IMR-90 (cell line): ENCODE results near the gene STEEP1. TPM values are rescaled to one million over a fixed set of nuclear protein-coding genes. Genes with fewer than 3 reads are reported as not detected.

ENCODE experiments used
- ATAC-seq: fragments of 200-7000 bp; cut with Tn5 transposase; 2 replicates; pipeline ENCODE4 v1.9.1; 2020; ENCODE audit warnings: low read depth, mild to moderate bottlenecking, moderate library complexity
- BruUV-seq: library from RNA; stranded (reverse); fragments of 400-500 nt; replicated peaks from 2 replicates; lab custom pipeline; 2021; lab: Mats Ljungman, UMichigan
- CTCF ChIA-PET: fragments of 300-600 bp; formaldehyde crosslinking; extraction: SDS; loops from one replicate; lab custom pipeline; 2021; ENCODE audit warnings: antibody characterized with exemption; lab: Yijun Ruan, JAX
- POLR2A ChIA-PET: fragments of 300-600 bp; sonication (Branson Sonifier 250); formaldehyde crosslinking; loops from one replicate; lab custom pipeline; 2022; ENCODE audit warnings: antibody characterized with exemption; ENCODE audit not compliant: unreplicated experiment; lab: Charles Lee
- DNase-seq: peaks from one replicate; pipeline ENCODE4 v3.0.0; 2013
- H2AFZ ChIP-seq: replicated peaks from 2 replicates; pipeline ENCODE3; 2013; ENCODE audit warnings: low read length, mild to moderate bottlenecking; ENCODE audit not compliant: poor library complexity
- H2AK5ac ChIP-seq: 2 replicates; pipeline ENCODE4 v1.6.1; 2013; ENCODE audit warnings: low read depth, low read length, inconsistent platforms
- H2AK9ac ChIP-seq: replicated peaks from 2 replicates; pipeline ENCODE3; 2013; ENCODE audit warnings: mild to moderate bottlenecking, low read depth, low read length, moderate library complexity; ENCODE audit not compliant: poor library complexity
- H2BK120ac ChIP-seq: 2 replicates; pipeline ENCODE4 v1.6.1; 2013; ENCODE audit warnings: low read depth, low read length, inconsistent platforms
- H2BK15ac ChIP-seq: 3 replicates; pipeline ENCODE4 v1.6.1; 2013; ENCODE audit warnings: low read depth, low read length, inconsistent platforms
- H2BK20ac ChIP-seq: 2 replicates; pipeline ENCODE4 v1.6.1; 2013; ENCODE audit warnings: low read depth, mild to moderate bottlenecking, inconsistent platforms, low read length, moderate library complexity
- H2BK5ac ChIP-seq: 2 replicates; pipeline ENCODE4 v1.6.1; 2013; ENCODE audit warnings: mild to moderate bottlenecking, low read depth, low read length, inconsistent platforms; ENCODE audit not compliant: poor library complexity, severe bottlenecking
- H3K14ac ChIP-seq: replicated peaks from 2 replicates; pipeline ENCODE4 v1.6.1; 2013; ENCODE audit warnings: low read depth, low read length, inconsistent platforms
- H3K18ac ChIP-seq: 2 replicates; pipeline ENCODE4 v1.6.1; 2013; ENCODE audit warnings: low read depth, low read length, control low read depth
- H3K23ac ChIP-seq: 2 replicates; pipeline ENCODE4 v1.6.1; 2013; ENCODE audit warnings: low read depth, low read length, inconsistent platforms
- H3K27ac ChIP-seq: 2 replicates; pipeline ENCODE4 v1.5.1; 2013; ENCODE audit warnings: mild to moderate bottlenecking, control low read depth, low read length; ENCODE audit not compliant: insufficient read depth
- H3K27me3 ChIP-seq: 2 replicates; pipeline ENCODE4 v1.6.1; 2013; ENCODE audit warnings: low read length; ENCODE audit not compliant: control insufficient read depth, insufficient read depth
- H3K36me3 ChIP-seq: 2 replicates; pipeline ENCODE4 v1.6.1; 2013; ENCODE audit warnings: low read length, mixed read lengths; ENCODE audit not compliant: control insufficient read depth, insufficient read depth
- H3K4ac ChIP-seq: 2 replicates; pipeline ENCODE4 v1.6.1; 2013; ENCODE audit warnings: low read depth, low read length, inconsistent platforms
- H3K4me1 ChIP-seq: 2 replicates; pipeline ENCODE4 v1.6.1; 2013; ENCODE audit warnings: low read length, mixed read lengths; ENCODE audit not compliant: control insufficient read depth, insufficient read depth
- H3K4me2 ChIP-seq: 2 replicates; pipeline ENCODE4 v1.6.1; 2013; ENCODE audit warnings: low read depth, mild to moderate bottlenecking, control low read depth, low read length, moderate library complexity
- H3K4me3 ChIP-seq: 2 replicates; pipeline ENCODE4 v1.5.1; 2013; ENCODE audit warnings: low read depth, mild to moderate bottlenecking, control low read depth, low read length, moderate library complexity; ENCODE audit not compliant: insufficient read depth
- H3K56ac ChIP-seq: 2 replicates; pipeline ENCODE4 v1.6.1; 2013; ENCODE audit warnings: low read length, inconsistent platforms; ENCODE audit not compliant: insufficient read depth; ENCODE audit errors: extremely low read depth
- H3K79me1 ChIP-seq, 2 experiments: 2 replicates each; pipeline ENCODE4 v1.6.1; 2013; ENCODE audit warnings: low read length in 2 of 2, inconsistent platforms in 1 of 2, low read depth in 1 of 2
- H3K9ac ChIP-seq: 2 replicates; pipeline ENCODE4 v1.6.1; 2013; ENCODE audit warnings: low read depth, low read length, control low read depth
- H3K9me1 ChIP-seq: 2 replicates; pipeline ENCODE4 v1.6.1; 2013; ENCODE audit warnings: low read length, inconsistent platforms; ENCODE audit not compliant: insufficient read depth
- H3K9me3 ChIP-seq: 2 replicates; pipeline ENCODE4 v1.6.1; 2013; ENCODE audit warnings: low read length; ENCODE audit not compliant: control insufficient read depth, insufficient read depth
- H4K20me1 ChIP-seq: 2 replicates; pipeline ENCODE4 v1.6.1; 2013; ENCODE audit warnings: low read length, inconsistent platforms; ENCODE audit not compliant: insufficient read depth
- H4K5ac ChIP-seq: 2 replicates; pipeline ENCODE4 v1.6.1; 2013; ENCODE audit warnings: mild to moderate bottlenecking, low read depth, low read length, control low read depth
- H4K8ac ChIP-seq, 2 experiments: 2 replicates each; pipeline ENCODE4 v1.6.1; 2013; ENCODE audit warnings: low read depth in 2 of 2, low read length in 2 of 2, control low read depth in 1 of 2, inconsistent platforms in 1 of 2
- H4K91ac ChIP-seq: 2 replicates; pipeline ENCODE4 v1.6.1; 2013; ENCODE audit warnings: low read depth, low read length, inconsistent platforms; ENCODE audit not compliant: insufficient read depth
- BHLHE40 ChIP-seq: fragments of 150-350 bp; IDR thresholded peaks from 2 replicates; pipeline ENCODE4 v1.6.1; 2016; ENCODE audit warnings: mild to moderate bottlenecking, low read depth, low read length
- CEBPB ChIP-seq: IDR thresholded peaks from 2 replicates; pipeline ENCODE4 v1.6.1; 2012; ENCODE audit warnings: low read depth, low read length, improper control_type of control experiment
- CHD1 ChIP-seq: IDR thresholded peaks from 2 replicates; pipeline ENCODE4 v1.6.1; 2012; ENCODE audit warnings: low read depth, low read length, improper control_type of control experiment
- CTCF ChIP-seq: conservative IDR thresholded peaks from 2 replicates; pipeline ENCODE4 v1.5.1; 2012; ENCODE audit warnings: mild to moderate bottlenecking, low read depth, low read length, improper control_type of control experiment
- FOS ChIP-seq: fragments of 150-350 bp; IDR thresholded peaks from 2 replicates; pipeline ENCODE4 v1.6.1; 2016; ENCODE audit warnings: low read depth, low read length
- MAFK ChIP-seq: IDR thresholded peaks from 2 replicates; pipeline ENCODE4 v1.6.1; 2012; ENCODE audit warnings: low read depth, low read length, improper control_type of control experiment
- MAZ ChIP-seq: IDR thresholded peaks from 2 replicates; pipeline ENCODE4 v1.6.1; 2012; ENCODE audit warnings: low read depth, mild to moderate bottlenecking, low read length, improper control_type of control experiment, moderate library complexity, borderline replicate concordance
- NFE2L2 ChIP-seq: fragments of 150-350 bp; IDR thresholded peaks from 2 replicates; pipeline ENCODE4 v1.6.1; 2016; ENCODE audit warnings: low read depth, mild to moderate bottlenecking, low read length
- POLR2A ChIP-seq: IDR thresholded peaks from 2 replicates; pipeline ENCODE4 v1.6.1; 2012; ENCODE audit warnings: mild to moderate bottlenecking, low read depth, low read length
- RCOR1 ChIP-seq: IDR thresholded peaks from 2 replicates; pipeline ENCODE4 v1.6.1; 2012; ENCODE audit warnings: mild to moderate bottlenecking, low read length, improper control_type of control experiment; ENCODE audit not compliant: insufficient replicate concordance
- RFX5 ChIP-seq: IDR thresholded peaks from 2 replicates; pipeline ENCODE4 v1.8.0; 2012; ENCODE audit warnings: low read depth, mild to moderate bottlenecking, low read length, moderate library complexity
- SMC3 ChIP-seq: fragments of 150-350 bp; IDR thresholded peaks from 2 replicates; pipeline ENCODE4 v1.6.1; 2016; ENCODE audit warnings: low read depth, mild to moderate bottlenecking, antibody characterized with exemption, low read length, moderate library complexity
- WGBS, 2 experiments: methylation state at CpG; one replicate each; pipeline versions ENCODE4 v1.1.5 to v1.1.7; 2013; ENCODE audit warnings: missing lambda C conversion rate in 2 of 2; ENCODE audit not compliant: insufficient read length in 1 of 2; ENCODE audit errors: extremely low coverage in 2 of 2; 5-methylcytosine and 5-hydroxymethylcytosine counted together
- dilution Hi-C: fragments of 300-500 bp; cut with HindIII; formaldehyde crosslinking; loops from one replicate; pipeline ENCODE4 v1.14.3; 2018; ENCODE audit warnings: low sequenced_read_pairs; ENCODE audit not compliant: unreplicated experiment
- in situ Hi-C: fragments of 300-500 bp; cut with MboI; formaldehyde crosslinking; loops from 3 replicates; pipeline ENCODE4 v1.14.3; 2019; ENCODE audit warnings: low sequenced_read_pairs, inconsistent platforms, mixed read lengths
- intact Hi-C: fragments of 100-400 bp; cut with micrococcal nuclease; formaldehyde crosslinking; loops from 2 replicates; pipeline ENCODE4 v1.10.0; 2022
- polyA plus RNA-seq, 3 experiments: library from polyadenylated mRNA; depleted of rRNA; stranded (reverse); fragments of >200 nt; gene quantifications; 2 replicates each; pipeline ENCODE4 v1.2.3, GENCODE V29; 2012; ENCODE audit warnings: low replicate concordance in 1 of 3
- total RNA-seq: library from RNA; depleted of rRNA; stranded (reverse); fragments of >200 nt; gene quantifications from 2 replicates; pipeline ENCODE4 v1.2.3, GENCODE V29; 2012
- TF ChIP-seq, protein P1 (sequence below): fragments of 150-350 bp; IDR thresholded peaks from 2 replicates; pipeline ENCODE4 v1.6.1; 2017; ENCODE audit warnings: mild to moderate bottlenecking, antibody characterized with exemption, low read length, low read depth
- TF ChIP-seq, protein P2 (sequence below): fragments of 150-350 bp; IDR thresholded peaks from 2 replicates; pipeline ENCODE4 v1.6.1; 2016; ENCODE audit warnings: low read depth, mild to moderate bottlenecking, low read length, moderate library complexity, borderline replicate concordance

Gene STEEP1
- total and polyA plus RNA-seq, 2 of the 4 experiments (the other 2 are of a cell fraction) = 16.7 to 33.2 TPM

DNA sequence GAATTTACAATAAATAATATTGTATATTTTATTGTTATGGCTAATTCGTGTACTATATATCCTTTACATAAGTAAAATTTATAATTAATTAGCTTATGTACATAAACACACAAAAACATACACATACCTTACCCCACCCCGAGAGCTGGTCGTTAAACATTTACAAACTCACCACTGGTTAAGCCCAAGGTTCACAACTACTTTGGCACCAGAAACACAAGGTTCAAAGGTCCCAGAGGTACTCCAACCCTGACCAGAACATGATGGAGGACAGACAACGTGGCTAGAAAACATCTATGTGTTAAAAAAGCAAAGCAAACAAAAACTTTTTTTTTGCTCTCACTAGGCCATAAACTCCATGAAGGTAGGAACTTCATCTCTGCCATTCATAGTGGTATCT lies 59.3 kb downstream of the STEEP1 start:
- Histone ChIP-seq H3K14ac (no peak overlapping the region), H3K36me3 (no peaks in the 10 kb centered on the region), H3K4ac (no peak overlapping the region), H3K79me1 (no peaks in the 10 kb centered on the region), H4K8ac (no peak overlapping the region), H3K27ac (no peak overlapping the region), H3K4me2 (no peak overlapping the region), H4K5ac (no peak overlapping the region), H3K27me3 (no peaks in the 10 kb centered on the region), H3K9me1 (peaks cover 11% of the 10 kb centered on the region), H3K18ac (no peak overlapping the region), H2BK15ac (no peak overlapping the region), H3K56ac (no peak overlapping the region), H3K4me1 (peaks cover 7% of the 10 kb centered on the region), H4K20me1 (no peaks in the 10 kb centered on the region; the same call in 1 of the 2 replicates), H2AK9ac (no peak overlapping the region), H2BK20ac (no peak overlapping the region), H4K91ac (no peak overlapping the region), H2BK120ac (no peak overlapping the region), H2BK5ac (no peak overlapping the region), H3K9ac (no peak overlapping the region), H2AK5ac (no peak overlapping the region), H3K9me3 (no peaks in the 10 kb centered on the region), H2AFZ (no peak overlapping the region), H3K23ac (no peak overlapping the region), H3K4me3 (no peak overlapping the region)
- ATAC-seq (no peak), DNase-seq (no peak)
- BruUV-seq = no TSS peak
- POLR2A ChIA-PET = no interaction called here
- intact Hi-C loops (no loop called here), in situ Hi-C loops (loop anchor here (25.0 kb wide), 1 partner anchor 231 kb away; no protein-coding TSS in a partner anchor), dilution Hi-C loops (no loop called here)
- no peak for TF ChIP-seq BHLHE40
- no peak for TF ChIP-seq MAZ
- TF ChIP-seq CHD1 = no peak
- no peak for TF ChIP-seq SMC3
- TF ChIP-seq RFX5 = no peak
- TF ChIP-seq CEBPB = no peak
- TF ChIP-seq CTCF = no peak
- no peak for TF ChIP-seq RCOR1
- TF ChIP-seq, protein P1, sequence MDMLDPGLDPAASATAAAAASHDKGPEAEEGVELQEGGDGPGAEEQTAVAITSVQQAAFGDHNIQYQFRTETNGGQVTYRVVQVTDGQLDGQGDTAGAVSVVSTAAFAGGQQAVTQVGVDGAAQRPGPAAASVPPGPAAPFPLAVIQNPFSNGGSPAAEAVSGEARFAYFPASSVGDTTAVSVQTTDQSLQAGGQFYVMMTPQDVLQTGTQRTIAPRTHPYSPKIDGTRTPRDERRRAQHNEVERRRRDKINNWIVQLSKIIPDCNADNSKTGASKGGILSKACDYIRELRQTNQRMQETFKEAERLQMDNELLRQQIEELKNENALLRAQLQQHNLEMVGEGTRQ = no peak
- TF ChIP-seq POLR2A = no peak
- TF ChIP-seq MAFK = no peak
- TF ChIP-seq, protein P2, sequence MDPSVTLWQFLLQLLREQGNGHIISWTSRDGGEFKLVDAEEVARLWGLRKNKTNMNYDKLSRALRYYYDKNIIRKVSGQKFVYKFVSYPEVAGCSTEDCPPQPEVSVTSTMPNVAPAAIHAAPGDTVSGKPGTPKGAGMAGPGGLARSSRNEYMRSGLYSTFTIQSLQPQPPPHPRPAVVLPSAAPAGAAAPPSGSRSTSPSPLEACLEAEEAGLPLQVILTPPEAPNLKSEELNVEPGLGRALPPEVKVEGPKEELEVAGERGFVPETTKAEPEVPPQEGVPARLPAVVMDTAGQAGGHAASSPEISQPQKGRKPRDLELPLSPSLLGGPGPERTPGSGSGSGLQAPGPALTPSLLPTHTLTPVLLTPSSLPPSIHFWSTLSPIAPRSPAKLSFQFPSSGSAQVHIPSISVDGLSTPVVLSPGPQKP = no peak
- no peak for TF ChIP-seq FOS
- no peak for TF ChIP-seq NFE2L2
- CTCF ChIA-PET = interaction anchor here (0.6 kb wide), 1 partner anchor 34 kb away, joined by 4 read pairs; no protein-coding TSS in a partner anchor
- no CpG with 5 or more reads among the region's 4 CpGs for WGBS, 2 experiments
